ENCODE data around the gene GRIP2. TPM values are rescaled to one million over a fixed set of nuclear protein-coding genes. Genes with fewer than 3 reads are reported as not detected.

Gene GRIP2
- total RNA-seq, 4 donors from 2014 or later: 0.77 to 8.0 (median 2.1) TPM

GRCh38 chr3:14536837-14537589, 3.1 kb downstream of the GRIP2 start:
- Histone ChIP-seq H3K4me1 (no peaks in the 10 kb centered on the region), H3K27me3 (no peaks in the 10 kb centered on the region), H3K9me3 (no peaks in the 10 kb centered on the region), H3K36me3 (no peaks in the 10 kb centered on the region), H3K4me3 (no peak overlapping the region), H3K27ac (no peak overlapping the region)
- DNase-seq: no peak
- intact Hi-C loops (cut with DNase I; ENCODE audit: low total_unique reads): no loop called here
- TF ChIP-seq POLR2A (IDR thresholded peaks at IDR 0.05) (no peak), CTCF (IDR thresholded peaks at IDR 0.05) (no peak)

GRCh38 chr3:14536055-14536815, 3.9 kb downstream of the GRIP2 start:
- Histone ChIP-seq H3K4me1 (no peaks in the 10 kb centered on the region), H3K4me3 (no peak overlapping the region), H3K36me3 (no peaks in the 10 kb centered on the region), H3K9me3 (no peaks in the 10 kb centered on the region), H3K27me3 (no peaks in the 10 kb centered on the region), H3K27ac (no peak overlapping the region)
- intact Hi-C loops (cut with DNase I; ENCODE audit: low total_unique reads): no loop called here
- no peak for DNase-seq
- TF ChIP-seq CTCF (IDR thresholded peaks at IDR 0.05): no peak
- no peak for TF ChIP-seq POLR2A (IDR thresholded peaks at IDR 0.05)

- Histone ChIP-seq H3K27me3 (no peaks in the 10 kb centered on the region), H3K27ac (no peak overlapping the region), H3K36me3 (no peaks in the 10 kb centered on the region), H3K9me3 (no peaks in the 10 kb centered on the region), H3K4me3 (no peak overlapping the region), H3K4me1 (no peaks in the 10 kb centered on the region)
- intact Hi-C loops (cut with DNase I; ENCODE audit: low total_unique reads): no loop called here
- TF ChIP-seq POLR2A (IDR thresholded peaks at IDR 0.05) (no peak), CTCF (IDR thresholded peaks at IDR 0.05) (no peak)
- DNase-seq: no peak
These were observed 4.5 kb downstream of the GRIP2 start for GRCh38 chr3:14535616-14536015.

GRCh38 chr3:14534516-14535191, 5.5 kb downstream of the GRIP2 start:
- no peak overlapping the region for H3K27ac ChIP-seq
- H3K27me3 ChIP-seq: no peaks in the 10 kb centered on the region
- no peaks in the 10 kb centered on the region for H3K4me1 ChIP-seq
- intact Hi-C loops (cut with DNase I; ENCODE audit: low total_unique reads): no loop called here
- TF ChIP-seq POLR2A (IDR thresholded peaks at IDR 0.05) (no peak), CTCF (IDR thresholded peaks at IDR 0.05) (no peak)
- H3K36me3 ChIP-seq: no peaks in the 10 kb centered on the region
- H3K4me3 ChIP-seq: no peak overlapping the region
- DNase-seq: no peak
- no peaks in the 10 kb centered on the region for H3K9me3 ChIP-seq
